ENCODE measurements around the gene CHEK2.
"Not testable (repeated sequence)": the region's sequence is repeated elsewhere in the genome, so short reads cannot be mapped to it uniquely, and the experiment has no call there.

The CHEK2 gene

GRCh38 chr22:28741785-28742561 lies at the start of gene CHEK2, which contains the start of gene HSCB:
TSS of gene CHEK2 (minus strand) at chr22:28741820. CDS start at chr22:28734721, 7,099 bp downstream.
TSS of gene HSCB (plus strand) at chr22:28742039. CDS start at chr22:28742096, 57 bp downstream.
- peak; percentile 98 for DNase-seq

GRCh38 chr22:28791124-28791523 lies 49.5 kb upstream of the CHEK2 start:
- DNase-seq: no peak

DNA sequence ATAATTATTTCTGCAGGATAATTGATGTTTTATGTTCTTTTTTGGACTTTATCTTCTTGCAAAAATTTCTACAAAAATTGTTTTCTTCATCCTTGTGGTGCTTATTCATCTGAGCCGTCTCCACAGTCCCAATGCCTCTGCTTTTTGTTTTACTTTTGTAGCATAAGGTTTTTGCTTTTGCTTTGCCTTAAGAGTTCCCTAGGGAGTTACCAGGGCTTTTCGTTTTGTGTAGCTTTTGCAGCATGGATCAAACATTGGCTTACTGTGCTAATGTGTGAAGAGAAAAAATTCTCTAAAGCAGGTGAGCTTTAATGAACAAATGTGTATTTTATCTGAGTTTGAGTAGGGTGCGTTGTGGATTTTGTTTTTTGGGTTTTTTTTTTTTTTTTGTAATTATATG lies 47.0 kb upstream of the CHEK2 start:
- DNase-seq: no peak

- no peak for DNase-seq
Observed at GRCh38 chr22:28783786-28784671, 42.4 kb upstream of the CHEK2 start.

- DNase-seq: no peak
Observed at GRCh38 chr22:28780296-28780695, 38.7 kb upstream of the CHEK2 start.

GRCh38 chr22:28779833-28780232 lies 38.2 kb upstream of the CHEK2 start:
- no peak for DNase-seq

DNA sequence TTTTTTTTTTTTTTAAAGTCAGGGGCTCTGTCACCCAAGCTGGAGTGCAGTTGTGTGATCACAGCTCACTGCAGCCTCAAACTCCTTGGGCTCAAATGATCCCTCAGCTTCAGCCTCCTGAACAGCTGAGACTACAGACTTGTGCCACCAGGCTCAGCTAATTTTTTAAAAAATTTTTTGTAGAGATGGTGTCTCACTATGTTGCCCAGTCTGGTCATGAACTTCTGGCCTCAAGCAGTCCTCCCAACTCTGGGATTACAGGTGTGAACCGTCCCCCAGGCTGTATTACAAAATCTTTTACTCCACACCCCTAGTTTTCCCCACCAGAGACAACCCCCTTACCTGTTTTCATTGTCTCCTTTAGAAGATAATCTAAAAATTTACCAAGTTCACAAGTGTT lies 32.8 kb upstream of the CHEK2 start:
- no peak for DNase-seq

- no peak for DNase-seq
Observed at GRCh38 chr22:28773461-28773867, 31.8 kb upstream of the CHEK2 start.

DNA sequence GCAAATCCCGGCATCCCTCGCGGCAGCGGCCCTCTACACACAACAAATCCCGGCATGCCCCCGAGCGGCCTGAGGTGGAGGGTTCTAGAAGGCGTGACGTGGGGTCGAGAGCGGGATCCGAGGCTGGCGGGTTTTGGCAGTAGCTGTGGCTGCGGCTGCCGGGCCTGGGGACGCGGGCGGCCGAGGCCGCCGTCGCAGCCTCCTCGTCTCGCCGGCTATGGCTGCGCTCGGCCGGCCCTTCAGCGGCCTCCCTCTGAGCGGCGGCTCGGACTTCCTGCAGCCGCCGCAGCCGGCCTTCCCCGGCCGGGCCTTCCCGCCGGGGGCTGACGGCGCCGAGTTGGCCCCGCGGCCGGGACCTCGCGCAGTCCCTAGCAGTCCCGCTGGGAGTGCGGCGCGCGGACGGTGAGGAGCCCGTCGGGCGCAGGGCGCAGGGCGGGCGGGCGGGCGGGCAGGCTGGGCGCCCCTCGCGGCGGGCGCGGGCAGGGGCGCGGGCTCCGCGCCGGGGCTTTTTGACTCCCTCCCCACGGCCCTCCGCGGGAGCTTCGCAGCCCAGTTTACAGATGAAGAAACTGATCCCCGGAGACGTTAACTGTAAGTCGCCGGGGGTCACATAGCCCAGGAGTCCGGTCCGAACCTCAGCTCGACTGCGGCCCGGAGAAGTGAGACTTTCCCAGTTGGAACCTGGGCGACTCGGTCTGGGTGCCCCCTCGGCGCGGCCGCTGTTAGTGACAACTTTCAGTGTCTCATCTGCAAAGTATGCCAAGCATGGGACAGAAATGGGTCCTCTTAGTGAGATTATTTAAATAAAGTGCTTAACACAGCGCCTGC lies 31.2 kb upstream of the CHEK2 start, which contains the start of gene CCDC117:
Gene CCDC117 (plus strand): TSS at position 63 of the 828 bp plus-strand sequence. CDS start 155 bp downstream, at position 218.
- peak; percentile 92 for DNase-seq

DNA sequence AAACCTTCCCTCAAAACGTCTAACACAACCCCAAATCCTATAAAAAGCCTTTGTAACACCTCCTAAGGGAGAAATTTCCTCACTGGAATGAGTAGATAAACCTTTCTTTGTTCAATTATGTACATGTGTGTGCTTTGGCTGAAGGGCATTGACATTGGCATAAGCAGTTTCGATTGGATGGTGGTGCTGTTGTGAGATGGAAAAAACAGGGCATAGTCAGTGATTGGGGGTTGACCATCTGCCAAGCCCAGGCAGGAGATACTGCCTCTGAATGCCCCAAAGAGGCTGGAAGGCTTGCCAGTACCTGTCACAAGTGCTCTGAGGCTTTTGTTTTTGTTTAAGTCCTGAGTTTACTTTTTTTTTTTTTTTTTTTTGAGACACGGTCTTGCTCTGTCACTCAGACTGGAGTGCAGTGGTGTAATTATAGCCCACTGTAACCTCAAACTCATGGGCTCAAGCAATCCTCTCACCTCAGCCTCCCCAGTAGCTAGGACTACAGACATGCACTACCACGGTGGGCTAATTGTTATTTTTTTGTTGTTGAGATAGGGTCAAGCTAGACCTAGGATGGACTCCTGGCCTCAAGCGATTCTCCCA lies 29.7 kb upstream of the CHEK2 start:
- DNase-seq: peak; percentile 56

GRCh38 chr22:28769394-28770085 lies 27.9 kb upstream of the CHEK2 start:
- no peak for DNase-seq

DNA sequence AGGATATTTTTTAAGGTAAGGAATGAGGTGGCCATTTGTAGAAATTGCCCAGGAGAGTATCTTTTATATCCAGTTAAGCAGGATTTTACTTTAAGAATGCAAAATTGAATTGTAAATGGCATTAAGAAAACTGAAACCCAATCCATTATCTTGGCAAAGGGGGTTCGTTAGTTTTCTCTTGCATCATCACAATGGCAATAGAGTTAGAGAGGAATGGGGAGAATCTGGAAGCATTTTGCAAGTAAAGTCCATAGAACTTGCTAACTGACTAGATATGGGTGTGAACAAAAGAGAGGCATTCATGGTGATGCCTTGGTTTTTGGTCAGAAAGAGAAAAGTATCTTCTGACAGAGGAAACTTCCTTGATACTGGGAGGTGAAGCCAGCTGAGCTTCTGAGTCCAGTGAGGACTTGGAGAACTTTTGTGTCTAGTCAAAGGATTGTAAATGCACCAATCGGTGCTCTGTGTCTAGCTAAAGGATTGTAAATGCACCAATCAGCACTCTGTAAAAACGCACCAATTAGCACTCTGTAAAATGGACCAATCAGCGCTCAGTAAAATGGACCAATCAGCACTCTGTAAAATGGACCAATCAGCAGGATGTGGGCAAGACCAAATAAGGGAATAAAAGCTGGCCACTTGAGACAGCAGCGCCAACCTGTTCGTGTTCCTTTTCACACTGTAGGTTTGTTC lies 27.2 kb upstream of the CHEK2 start:
- DNase-seq: no peak

- DNase-seq: no peak
Observed at GRCh38 chr22:28766628-28767027, 25.0 kb upstream of the CHEK2 start.

DNA sequence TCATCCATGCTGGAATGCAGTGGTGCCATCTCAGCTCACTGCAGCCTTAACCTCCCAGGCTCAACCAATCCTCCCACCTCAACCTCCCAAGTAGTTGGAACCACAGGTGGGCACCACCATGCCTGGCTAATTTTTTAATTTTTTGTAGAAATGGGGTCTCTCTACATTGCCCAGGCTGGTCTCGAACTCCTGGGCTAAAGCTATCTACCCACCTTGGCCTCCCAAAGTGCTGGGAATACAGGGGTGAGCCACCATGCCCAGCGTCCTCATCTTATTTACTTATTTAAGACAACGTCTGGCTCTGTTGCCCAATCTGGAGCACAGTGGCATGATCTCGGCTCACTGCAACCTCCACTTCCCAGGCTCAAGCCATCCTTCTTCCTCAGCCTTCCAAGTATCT lies 20.4 kb upstream of the CHEK2 start:
- not testable (repeated sequence) for DNase-seq

- DNase-seq: no peak
Observed at GRCh38 chr22:28761449-28761755, 19.8 kb upstream of the CHEK2 start.

- no peak for DNase-seq
Observed at GRCh38 chr22:28759861-28760560, 18.4 kb upstream of the CHEK2 start.

- not testable (repeated sequence) for DNase-seq
Observed at GRCh38 chr22:28754512-28754911, 12.9 kb upstream of the CHEK2 start.

DNA sequence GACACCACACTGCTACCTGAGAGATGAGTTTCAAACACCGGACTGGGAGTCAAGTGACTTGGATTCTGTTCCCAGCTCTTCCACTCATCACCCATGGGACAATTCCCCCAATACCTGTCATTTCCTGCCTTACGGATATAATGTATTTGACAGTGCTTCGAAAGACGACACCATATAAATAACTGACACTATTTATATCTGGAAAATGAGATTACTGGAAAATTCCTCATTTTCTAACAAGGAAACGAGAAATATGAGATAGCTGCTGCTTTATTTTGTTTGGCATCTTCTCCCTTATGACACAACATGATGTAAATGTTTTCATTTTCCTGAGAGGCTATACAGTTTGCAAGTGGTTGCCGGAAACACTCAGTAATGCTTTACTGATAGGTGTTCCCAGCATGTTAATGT lies 8.9 kb upstream of the CHEK2 start:
- DNase-seq: no peak

DNA sequence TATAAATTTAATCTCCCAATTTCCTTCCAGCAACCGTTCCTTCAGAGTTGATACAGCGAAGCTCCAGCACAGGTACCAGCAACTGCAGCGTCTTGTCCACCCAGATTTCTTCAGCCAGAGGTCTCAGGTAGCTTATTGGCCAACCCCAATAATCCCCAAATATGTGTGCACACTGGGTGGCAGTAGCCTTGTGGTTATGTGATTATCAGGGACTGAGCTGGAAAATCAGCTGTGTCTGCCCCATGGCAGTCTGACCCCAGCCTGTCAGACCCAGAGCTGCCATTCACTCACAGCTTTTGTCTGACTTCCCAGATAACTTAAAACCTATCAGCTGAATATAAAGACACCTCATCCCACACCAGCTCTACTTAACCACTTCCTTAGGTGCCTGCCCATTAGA lies 2.2 kb upstream of the CHEK2 start:
- no peak for DNase-seq

DNA sequence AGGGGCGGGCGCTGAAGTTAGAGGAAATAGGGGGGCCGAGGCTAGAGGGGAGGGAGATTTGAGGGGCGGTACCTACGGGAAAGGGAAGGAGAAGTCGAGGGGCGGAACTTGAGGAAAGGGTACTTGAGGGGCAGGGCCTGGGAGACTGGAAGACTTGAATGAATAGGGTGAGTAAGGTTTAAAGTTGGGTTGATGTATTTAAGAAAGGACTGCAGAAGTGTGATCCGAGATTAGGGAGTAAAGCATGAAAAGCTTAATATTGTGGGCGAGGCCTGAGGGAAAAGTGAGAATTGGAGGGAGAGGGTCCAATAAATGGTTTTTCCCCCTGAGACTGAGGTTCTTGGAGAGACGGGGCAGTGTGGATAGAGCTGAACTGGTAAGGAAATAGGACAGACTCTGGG lies 942 bp upstream of the CHEK2 start:
- DNase-seq: no peak
